ENCODE measurements around the gene SAFB2.
"Not testable (repeated sequence)": the region's sequence is repeated elsewhere in the genome, so short reads cannot be mapped to it uniquely, and the experiment has no call there.

Gene SAFB2

DNA sequence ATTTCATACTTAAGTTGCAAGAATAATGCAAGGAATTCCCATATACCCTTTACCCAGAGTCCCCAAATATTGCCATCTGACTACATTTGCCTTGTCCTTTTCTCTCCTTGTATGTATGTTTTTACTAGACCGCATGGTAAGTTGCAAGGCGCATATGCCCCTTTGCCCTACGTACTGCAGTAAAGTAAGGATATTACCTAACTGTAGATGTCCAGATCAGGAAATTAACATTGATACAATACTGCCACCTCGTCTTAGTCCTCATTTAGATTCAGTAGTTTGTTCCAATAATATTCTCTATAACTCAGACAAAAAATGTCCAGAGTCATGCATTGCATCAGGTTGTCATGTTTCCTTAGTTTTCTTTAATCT, 9.7 kb upstream of the SAFB2 start:
- no peak for DNase-seq (ENCODE audit: low read depth)

- no peak for DNase-seq (ENCODE audit: low read depth)
Observed at GRCh38 chr19:5631567-5632240, 9.1 kb upstream of the SAFB2 start.

DNA sequence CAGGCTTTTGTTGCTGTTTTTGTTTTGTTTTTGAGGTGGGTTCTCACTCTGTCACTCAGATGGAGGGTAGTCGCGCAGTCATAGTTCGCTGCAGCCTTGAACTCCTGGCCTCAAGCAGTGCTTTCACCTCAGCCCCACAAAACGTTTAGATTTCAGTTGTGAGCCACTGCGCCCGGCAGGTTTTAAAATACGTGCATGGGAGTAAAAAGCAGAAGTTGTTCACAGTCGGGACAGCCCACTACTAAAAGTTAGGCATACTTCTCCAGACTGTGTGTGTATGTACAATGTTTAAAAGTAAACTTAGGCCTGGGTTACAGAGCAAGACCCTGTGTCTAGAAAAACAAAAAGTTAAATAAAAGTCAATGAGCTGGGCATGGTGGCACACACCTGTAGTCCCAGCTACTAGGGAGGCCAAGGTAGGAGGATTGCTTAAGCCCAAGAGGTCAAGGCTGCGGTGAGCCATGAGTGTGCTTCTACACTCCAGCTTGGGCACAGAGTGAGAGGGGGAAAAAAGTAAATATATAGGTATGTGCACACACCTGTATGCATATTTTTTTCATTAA, 6.4 kb upstream of the SAFB2 start:
- DNase-seq (ENCODE audit: low read depth): no peak

DNA sequence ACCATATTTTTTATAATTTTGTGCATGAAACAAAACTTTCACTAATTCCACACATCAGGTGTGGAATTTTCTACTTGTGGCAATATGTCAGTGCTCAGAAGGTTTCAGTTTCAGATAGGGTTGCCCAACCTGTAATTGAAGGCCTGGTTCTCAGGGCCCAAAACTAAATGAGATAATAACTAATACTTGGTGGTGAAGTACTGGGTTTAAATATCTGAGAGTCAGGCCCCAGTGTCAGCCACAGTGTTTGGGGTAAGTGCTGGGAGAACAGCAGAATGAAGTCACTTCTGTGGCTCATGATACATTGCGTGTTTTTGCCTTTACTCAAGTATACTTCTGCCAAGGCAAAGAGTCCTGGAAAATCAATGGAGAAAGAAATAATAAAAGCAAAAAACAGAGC, 5.9 kb upstream of the SAFB2 start:
- no peak for DNase-seq (ENCODE audit: low read depth)

DNA sequence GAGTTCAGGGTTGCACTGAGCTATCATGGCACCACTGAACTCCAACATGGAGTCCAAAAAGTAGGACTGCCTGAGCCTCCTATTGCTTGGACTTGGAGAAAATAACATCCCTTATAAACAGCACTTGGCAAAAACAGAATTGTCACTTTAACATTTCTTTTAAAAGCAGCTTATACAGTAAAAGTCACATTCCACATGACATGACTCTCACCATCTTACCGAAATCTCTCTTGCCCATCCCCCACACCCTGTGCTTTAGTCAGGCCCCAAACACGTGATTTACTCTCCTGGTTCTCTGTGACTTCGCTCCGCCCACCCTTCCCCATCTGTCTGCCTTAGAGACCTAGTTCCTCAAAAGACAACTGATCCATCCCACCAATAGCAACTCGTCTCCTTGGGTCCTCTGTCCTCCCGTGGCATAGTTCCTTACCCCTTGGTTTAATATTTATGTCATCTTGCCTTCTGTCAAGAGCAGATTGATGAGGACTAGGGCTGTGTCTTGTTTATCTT, 4.9 kb upstream of the SAFB2 start:
- DNase-seq (ENCODE audit: low read depth): peak; percentile 36

DNA sequence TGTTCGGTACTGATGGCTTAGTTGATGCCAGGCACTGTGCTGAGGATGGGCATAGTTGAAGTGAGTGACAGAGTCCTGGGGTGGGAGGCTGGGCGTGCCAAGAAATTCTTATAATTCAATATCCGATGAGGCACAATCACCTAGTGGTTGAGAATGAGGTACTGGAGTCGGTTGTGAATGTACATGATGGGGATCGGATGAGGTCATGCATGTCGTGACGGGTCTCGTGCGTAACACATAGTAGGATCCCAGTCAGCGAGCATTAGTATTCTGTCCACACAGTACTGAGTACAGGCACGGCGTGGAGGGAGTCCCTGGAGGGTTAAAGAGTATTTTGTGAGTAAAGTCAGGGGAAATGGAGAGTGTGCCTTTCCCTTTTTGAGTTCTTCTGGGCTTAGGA, 3.1 kb upstream of the SAFB2 start:
- peak; percentile 13 for DNase-seq (ENCODE audit: low read depth)

- DNase-seq (ENCODE audit: low read depth): peak; percentile 34
Observed at GRCh38 chr19:5624741-5625278, 2.2 kb upstream of the SAFB2 start.

DNA sequence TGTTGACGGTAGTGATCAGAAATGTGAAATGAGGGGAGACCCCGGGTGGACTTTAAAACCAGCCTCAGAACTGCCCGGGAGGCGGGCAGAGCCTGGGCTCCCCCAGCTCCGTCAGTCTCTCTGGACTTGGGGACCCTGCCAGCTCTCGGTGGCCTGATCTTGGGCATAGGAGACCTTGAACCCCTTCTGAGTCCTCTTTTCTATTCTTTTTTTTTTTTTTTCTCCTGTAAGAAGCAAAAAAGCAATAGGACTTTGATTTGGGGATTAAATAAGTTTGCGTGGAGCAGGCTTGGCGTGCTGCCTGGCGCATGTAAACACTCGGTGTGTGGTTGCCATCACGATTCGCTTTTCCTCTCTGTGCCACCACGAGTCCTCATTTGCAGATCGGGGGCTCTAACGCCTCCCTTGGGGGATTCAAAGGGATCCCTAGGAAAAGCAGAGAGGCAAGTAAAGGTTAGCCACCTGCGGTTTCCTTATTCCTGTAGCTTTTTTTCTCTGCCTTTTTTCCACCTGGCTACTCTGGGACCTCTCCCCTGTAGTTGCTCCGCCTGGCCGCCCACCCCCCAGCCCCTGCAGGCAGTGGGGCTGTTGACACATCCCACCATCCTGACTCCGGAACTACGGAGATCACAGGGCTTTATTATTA, 1.6 kb upstream of the SAFB2 start:
- peak; percentile 56 for DNase-seq (ENCODE audit: low read depth)

GRCh38 chr19:5623397-5624017, 931 bp upstream of the SAFB2 start:
- DNase-seq (ENCODE audit: low read depth): peak; percentile 29

DNA sequence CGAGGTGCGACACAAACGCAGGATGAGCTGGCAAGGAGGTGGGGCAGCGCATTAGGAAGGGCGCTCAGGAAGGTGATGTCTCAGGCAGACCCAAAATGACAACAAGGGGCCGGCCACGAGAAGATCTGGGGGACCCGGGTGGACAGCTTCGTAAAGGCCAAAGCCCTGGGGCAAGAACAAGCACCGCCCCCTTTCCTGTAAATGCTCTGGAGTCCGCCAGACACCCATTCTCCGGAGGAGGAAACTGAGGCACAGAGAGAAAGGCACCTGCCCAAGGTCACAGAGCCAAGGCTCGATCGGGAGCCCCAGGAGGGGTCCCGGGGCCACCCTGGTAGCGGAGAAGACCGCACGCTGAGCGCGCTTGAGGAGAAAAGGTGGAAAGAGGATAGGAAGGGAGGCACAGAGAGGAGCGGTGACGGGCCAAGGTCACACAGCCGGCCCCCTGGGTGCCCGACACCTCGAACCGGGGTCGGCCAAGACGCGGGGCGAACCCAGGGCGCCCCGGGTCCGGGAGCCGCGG, 571 bp downstream of the SAFB2 start:
- DNase-seq (ENCODE audit: low read depth): peak; percentile 47

GRCh38 chr19:5621311-5621944, 1.1 kb downstream of the SAFB2 start:
- DNase-seq (ENCODE audit: low read depth): no peak

DNA sequence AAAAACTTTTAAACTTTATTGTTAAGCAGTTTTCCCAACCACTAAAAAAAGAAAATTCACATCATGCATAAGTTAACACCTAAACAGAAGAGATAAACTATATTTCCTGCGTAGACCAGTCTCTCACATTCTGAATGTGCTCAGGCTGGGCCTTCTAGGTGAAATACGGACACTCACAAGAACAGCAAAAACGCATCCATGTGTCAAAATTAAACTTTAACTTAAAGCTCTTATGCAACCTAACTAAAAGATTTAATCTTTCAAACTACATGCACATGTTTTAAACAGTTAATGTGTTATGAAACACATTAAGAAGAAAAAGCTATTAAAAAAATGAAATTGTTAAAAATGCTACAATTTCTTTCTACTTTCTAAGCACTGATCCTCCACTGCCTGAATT, 2.6 kb downstream of the SAFB2 start:
- DNase-seq (ENCODE audit: low read depth): no peak

DNA sequence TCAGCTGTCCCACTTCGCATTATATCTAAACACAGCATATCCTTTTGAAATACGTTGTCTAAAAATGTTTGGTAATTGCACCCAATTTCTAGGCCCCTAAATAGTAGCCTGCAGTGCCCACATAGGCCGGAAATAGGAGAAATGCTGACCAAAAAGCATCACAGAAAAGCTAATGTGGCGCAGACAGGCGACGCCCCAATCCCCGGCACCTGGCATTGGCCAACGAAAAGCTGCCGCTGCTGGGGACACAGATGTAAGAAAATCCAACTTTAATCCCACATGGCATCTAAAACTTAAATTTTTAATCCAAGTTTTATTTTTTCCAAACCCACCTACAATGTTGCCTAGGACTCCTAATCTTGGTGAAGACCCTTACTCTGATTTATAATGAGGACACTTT, 4.0 kb downstream of the SAFB2 start:
- DNase-seq (ENCODE audit: low read depth): no peak

GRCh38 chr19:5617080-5617479, 5.5 kb downstream of the SAFB2 start:
- no peak for DNase-seq (ENCODE audit: low read depth)

DNA sequence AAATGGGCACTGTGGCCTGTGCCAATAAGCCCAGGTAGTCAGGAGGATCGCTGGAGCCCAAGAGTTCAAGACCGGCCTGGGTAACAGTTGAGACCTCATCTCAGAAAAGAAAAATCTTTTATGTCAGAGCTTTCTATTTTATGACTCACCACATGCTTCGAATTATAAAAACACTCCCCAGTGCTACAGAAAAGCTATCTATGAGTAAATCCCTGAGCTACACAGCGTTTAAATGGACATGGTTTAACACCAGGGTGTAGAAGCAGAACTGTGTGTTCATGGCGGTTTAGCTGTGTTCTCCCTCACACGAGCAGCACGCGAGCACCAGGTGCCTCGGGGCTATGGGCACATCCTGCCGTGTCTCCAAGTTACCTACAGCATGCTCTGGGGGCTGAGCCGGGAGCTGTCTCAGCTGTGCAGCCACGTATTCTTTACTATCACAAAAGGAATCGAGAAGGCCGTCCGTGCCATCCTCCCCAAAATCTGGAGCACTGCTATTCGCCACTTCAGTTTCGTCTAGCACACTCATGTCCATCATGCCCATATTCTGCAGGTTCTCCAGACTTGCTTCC, 6.7 kb downstream of the SAFB2 start:
- DNase-seq (ENCODE audit: low read depth): peak; percentile 43

DNA sequence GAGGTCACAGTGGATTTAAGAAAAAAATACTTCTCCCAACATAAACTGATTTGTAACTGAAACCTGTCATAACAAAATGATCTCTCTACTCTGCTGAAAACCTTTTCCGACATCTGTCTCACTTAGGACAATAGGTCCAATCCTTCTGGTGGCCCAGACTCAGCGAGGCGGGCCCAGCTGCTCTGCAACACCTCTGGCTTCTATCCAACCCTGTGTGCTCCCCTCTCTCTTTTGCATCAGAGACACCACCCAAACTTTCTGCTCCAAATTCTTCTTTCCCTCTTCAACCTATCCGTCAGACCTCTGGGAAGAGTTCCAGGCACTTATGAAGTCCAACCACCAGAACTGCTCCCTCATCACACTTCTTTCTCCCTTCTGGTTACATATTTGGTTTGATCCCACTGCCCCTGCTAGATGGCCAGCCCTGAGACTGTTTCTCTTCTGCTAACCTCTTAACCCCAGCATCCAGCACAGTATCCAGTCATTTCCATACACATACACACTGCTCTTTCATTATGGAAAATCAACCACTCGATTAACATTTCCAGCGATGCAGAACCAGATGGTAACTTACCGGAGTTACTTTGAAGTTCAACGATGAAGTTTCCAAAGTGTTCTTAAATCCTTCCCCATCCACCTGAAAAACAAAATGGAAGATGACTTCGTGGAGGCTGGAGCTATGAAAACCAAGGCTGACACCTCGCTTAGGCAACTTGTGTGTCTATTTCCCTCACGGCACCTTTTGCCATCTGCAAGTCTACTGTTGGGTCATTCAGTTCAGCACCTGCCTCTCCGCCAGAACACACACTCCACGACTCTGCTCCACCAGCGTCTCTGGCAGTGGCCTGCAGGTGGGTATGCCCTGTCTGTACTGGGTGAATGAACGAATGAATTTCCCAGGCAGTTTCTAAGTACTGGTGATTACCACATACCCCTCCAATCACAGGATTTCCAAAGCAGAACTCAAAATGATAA, 9.4 kb downstream of the SAFB2 start:
- no peak for DNase-seq (ENCODE audit: low read depth)

DNA sequence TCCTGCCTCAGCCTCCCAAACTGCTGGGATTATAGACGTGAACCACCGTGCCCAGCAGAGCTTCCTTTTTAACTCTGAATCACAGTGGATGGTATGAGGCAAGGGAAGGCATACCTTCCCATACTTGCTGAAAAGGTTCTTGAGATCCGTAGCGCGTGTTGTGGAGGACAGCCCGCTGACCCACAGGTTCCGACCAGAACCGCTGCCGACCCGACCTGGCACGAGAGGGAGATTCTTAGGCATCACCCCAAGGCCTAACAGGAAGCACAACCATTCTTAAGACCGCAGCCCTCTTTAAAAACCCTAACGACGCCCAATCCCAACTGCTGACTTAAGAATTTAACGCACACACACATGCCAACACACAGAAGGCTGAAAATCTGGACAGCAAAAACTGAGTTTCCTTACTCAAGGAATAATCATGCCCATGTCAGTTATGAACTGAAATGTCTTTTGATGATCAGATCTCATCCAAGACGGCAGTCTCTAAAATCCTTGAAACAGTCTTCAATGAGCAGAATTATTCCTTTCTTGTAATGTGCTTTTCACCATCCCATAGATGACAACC, 12.6 kb downstream of the SAFB2 start:
- no peak for DNase-seq (ENCODE audit: low read depth)

DNA sequence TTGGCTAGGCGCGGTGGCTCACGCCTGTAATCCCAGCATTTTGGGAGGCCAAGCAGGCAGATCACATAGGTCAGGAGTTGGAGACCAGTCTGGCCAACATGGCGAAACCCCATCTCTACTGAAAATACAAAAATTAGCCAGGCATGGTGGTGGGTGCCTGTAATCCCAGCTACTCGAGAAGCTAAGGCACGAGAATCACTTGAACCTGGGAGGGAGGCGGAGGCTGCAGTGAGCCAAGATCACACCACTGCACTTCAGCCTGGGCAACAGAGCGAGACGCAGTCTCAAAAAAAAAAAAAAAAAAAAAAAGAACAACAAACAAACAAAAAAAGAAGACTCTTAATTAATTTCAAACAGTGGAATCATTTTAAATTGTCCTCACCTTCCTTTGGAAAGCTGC, 13.8 kb downstream of the SAFB2 start:
- not testable (repeated sequence) for DNase-seq (ENCODE audit: low read depth)

DNA sequence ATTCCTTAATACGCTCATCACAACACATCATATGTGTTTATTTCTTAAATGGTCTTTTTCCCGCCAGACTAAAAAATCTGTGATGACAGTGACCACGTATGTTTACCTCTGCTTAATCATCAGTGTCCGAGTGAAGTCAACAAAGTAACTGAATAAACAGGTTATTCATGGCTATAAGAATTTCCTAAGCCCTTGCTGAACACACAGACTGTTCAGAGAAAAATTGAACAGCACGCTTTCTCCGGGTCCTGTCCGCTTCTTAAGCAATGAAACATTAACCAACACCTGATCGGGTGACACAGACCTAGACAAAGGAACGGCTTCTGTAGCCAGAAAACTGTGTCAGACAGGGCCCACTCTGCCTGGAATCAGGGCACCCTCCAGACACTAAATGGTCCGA, 14.3 kb downstream of the SAFB2 start:
- DNase-seq (ENCODE audit: low read depth): no peak
